ENCODE measurements around the gene ZNF646.

ZNF646 gene

GRCh38 chr16:31073970-31074813 lies at the start of gene ZNF646, which contains the start of gene ZNF668:
Gene ZNF646 (plus strand): TSS chr16:31074422. CDS start chr16:31076325, 1,903 bp downstream.
Gene ZNF668 (minus strand): TSS chr16:31074240. CDS start chr16:31064459, 9,781 bp downstream.
- peak; percentile 100 for DNase-seq (ENCODE audit: low spot score)

GRCh38 chr16:31025339-31025738 lies 48.9 kb upstream of the ZNF646 start:
- DNase-seq (ENCODE audit: low spot score) = no peak

- no peak for DNase-seq (ENCODE audit: low spot score)
These were observed 45.0 kb upstream of the ZNF646 start for GRCh38 chr16:31029272-31029671.

GRCh38 chr16:31031276-31031675 lies 42.9 kb upstream of the ZNF646 start:
- DNase-seq (ENCODE audit: low spot score) = no peak

GRCh38 chr16:31032736-31033708 lies 41.2 kb upstream of the ZNF646 start, which contains the start of gene STX4:
Gene STX4 (plus strand): TSS chr16:31033558. CDS start chr16:31033806, 248 bp downstream.
- DNase-seq (ENCODE audit: low spot score) = peak; percentile 98

GRCh38 chr16:31033709-31034492 lies 40.3 kb upstream of the ZNF646 start:
- peak; percentile 86 for DNase-seq (ENCODE audit: low spot score)

GRCh38 chr16:31036691-31037090 lies 37.5 kb upstream of the ZNF646 start:
- DNase-seq (ENCODE audit: low spot score) = no peak

GRCh38 chr16:31038993-31039392 lies 35.2 kb upstream of the ZNF646 start:
- DNase-seq (ENCODE audit: low spot score) = no peak

- no peak for DNase-seq (ENCODE audit: low spot score)
These were observed 31.4 kb upstream of the ZNF646 start for GRCh38 chr16:31042866-31043265.

- DNase-seq (ENCODE audit: low spot score) = no peak
These were observed 30.9 kb upstream of the ZNF646 start for GRCh38 chr16:31043352-31043751.

- no peak for DNase-seq (ENCODE audit: low spot score)
These were observed 30.2 kb upstream of the ZNF646 start for GRCh38 chr16:31043898-31044481.

GRCh38 chr16:31050280-31051030 lies 23.8 kb upstream of the ZNF646 start:
- DNase-seq (ENCODE audit: low spot score) = no peak

- peak; percentile 91 for DNase-seq (ENCODE audit: low spot score)
These were observed 22.1 kb upstream of the ZNF646 start for GRCh38 chr16:31052114-31052513.

GRCh38 chr16:31055613-31056012 lies 18.6 kb upstream of the ZNF646 start:
- DNase-seq (ENCODE audit: low spot score) = no peak

GRCh38 chr16:31061126-31061812 lies 13.0 kb upstream of the ZNF646 start:
- DNase-seq (ENCODE audit: low spot score) = no peak

- no peak for DNase-seq (ENCODE audit: low spot score)
These were observed 12.3 kb upstream of the ZNF646 start for GRCh38 chr16:31061813-31062440.

- no peak for DNase-seq (ENCODE audit: low spot score)
These were observed 10.8 kb upstream of the ZNF646 start for GRCh38 chr16:31063495-31063842.

GRCh38 chr16:31063843-31064611 lies 10.2 kb upstream of the ZNF646 start:
- no peak for DNase-seq (ENCODE audit: low spot score)

Data from LoVo (cell line).